Hindlimb muscle (tissue), 1 donor: Measurements from ENCODE around the gene SAMHD1. TPM values are rescaled to one million over a fixed set of nuclear protein-coding genes. Genes with fewer than 3 reads are reported as not detected.
A peak's percentile ranks its signal among the peaks of the same experiment; 100 is the strongest.

Experiments
- DNase-seq: peaks from one replicate; pipeline ENCODE4 v3.0.0-alpha.2; 2013
- polyA plus RNA-seq: library from polyadenylated mRNA; unstranded; fragments of 120-200 nt; gene quantifications from one replicate; pipeline ENCODE4 v1.2.1, GENCODE V29; 2013; ENCODE audit not compliant: insufficient read length

SAMHD1 gene
- polyA plus RNA-seq, 1 donor: 22.2 TPM

DNA sequence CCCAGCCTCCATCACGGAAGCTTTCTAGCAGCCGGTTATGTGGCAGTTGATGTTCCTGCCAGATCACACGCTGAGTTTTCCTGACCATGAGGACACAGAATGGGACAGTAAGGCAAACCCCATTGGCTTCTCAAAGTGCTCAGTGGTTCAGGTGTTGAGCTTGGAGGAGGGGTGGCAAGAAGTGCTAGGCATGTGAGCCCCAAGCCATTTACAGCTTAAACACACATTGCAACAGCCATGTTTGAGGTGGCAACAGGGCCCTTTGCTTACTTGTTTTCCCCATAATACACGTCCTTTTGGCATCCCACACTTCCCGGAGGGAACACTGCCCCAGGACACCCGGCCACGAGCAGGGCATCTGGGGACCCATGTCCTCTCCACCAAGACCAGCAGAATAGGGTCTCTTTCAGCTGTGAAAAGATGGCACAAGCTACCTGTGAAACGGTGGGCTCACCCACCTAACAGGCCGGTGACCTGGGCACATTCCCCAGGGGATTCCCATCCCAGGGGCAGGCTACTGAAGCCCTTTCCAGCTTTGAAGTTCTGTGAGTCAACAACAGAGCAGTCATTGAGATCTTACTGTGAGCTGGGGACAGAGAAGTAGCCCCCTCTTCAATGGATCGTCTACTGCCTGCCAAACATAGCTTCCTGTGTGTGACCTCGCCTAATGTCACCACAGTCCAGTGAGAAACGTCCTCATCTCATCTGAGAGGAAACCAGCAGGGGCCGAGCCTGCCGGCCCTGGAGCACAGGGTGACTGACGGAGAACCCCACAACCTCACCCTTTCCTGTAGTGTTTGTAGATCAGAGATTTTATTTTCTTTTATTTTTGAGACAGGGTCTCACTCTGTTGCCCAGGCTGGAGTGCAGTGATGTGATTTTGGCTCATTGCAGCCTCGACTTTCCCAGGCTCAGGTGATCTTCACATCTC lies 79.6 kb downstream of the SAMHD1 start:
- DNase-seq: no peak

DNA sequence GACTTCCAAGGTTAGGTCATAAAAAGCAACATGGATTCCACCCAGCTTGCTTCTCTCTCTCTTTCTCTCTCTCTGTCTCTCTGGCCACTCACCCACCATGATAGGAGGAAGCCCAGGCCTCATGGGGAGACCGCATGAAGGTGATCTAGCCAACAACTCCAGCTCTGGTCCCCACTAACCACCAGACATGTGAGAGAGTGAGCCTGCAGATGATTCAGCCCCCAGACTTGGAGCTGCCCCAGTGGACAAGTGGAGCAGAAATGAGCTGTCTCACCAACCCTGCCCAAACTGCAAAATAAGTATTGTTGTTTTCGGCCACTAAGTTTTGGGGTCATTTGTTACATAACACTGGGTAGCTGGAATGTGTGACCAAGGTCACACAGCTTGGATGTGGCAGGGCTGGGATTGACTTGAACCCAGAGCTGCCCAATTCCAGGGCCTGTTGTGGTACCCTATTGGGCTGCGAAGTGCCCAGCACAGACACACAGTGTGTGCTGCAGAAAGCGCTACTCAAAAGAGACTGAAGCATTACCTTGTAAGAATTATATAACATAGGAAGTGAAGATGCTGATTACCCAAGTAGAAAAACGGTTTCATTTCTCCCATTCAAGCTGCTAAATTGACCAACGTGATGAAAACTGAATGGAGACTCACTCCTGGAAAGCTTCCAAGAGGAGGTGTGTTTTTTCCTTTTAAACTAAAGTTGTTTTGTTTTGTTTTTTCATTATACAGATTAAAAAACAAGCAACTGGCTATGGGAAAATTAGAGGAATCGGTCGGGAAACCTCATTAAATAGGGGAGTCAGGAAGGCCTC lies 84.6 kb downstream of the SAMHD1 start:
- DNase-seq: no peak

DNA sequence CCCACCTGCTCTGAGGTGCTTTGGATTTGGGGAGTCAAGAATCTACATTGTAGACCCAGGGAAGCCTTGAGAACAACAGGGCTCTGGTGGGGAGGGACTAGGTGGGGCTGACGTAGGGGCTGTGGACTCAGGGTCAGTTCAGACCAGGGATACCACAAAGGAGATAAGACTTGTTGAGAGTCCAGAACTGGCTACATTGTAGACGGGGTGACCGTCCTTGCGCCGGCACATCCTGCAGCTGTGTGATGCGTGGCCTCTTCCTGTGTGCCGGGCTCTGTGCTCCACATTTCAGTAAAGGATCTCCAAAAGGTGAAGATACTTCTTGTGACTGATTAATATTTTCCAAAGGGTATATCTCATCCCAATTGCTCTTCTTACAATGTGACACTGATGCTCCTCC lies 85.3 kb downstream of the SAMHD1 start:
- no peak for DNase-seq

DNA sequence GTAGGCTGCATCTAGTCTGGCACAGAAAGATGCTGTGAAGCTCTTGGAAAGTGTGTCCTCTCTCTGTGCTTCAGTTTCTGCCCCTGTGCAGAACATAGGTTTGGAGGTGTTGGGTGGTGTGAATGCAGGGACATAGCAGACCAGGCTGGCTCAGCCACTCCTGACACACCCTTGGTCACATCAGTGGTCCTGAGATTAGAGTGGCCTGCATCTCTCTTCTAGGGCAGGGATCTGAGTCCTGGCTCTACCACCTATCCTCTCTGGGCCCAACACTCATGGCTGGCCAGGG lies 85.7 kb downstream of the SAMHD1 start:
- no peak for DNase-seq

DNA sequence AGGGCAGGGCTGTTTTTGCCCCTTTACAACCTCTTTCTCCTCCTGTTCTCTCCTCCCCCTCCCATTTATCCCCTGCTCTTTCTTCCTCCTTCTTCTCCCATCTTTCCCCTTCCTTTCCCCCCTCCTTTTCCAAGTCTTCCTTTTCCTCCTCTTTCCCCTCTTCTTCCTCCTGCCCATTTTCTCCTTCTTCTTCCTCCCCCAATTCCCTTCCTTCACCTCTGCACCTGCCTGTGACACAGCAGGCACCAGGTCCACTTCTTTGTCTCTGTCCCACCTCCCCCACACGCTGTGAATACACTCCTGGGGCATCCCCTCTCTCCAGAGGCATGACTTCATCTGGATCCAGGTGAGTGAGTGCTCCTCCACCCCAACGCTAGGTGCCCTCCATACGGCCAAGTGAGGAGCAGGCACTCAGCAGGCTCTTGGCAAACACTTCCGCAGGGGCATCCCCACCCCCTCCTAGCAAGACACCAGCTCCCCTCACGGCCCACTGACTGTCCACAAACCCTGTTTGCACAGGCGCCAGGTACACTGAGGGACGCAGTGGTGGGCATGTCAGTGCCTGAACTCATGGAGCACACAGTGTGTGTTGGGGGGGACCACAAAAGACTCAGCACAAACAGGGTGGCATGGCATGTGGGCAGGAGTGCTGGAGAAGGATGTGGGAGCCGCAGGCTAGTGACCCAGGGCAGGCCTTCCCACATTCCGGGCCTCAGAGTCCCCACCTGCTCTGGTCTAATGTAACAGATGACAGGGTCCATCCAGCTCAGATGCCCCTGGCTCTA lies 86.2 kb downstream of the SAMHD1 start:
- no peak for DNase-seq

DNA sequence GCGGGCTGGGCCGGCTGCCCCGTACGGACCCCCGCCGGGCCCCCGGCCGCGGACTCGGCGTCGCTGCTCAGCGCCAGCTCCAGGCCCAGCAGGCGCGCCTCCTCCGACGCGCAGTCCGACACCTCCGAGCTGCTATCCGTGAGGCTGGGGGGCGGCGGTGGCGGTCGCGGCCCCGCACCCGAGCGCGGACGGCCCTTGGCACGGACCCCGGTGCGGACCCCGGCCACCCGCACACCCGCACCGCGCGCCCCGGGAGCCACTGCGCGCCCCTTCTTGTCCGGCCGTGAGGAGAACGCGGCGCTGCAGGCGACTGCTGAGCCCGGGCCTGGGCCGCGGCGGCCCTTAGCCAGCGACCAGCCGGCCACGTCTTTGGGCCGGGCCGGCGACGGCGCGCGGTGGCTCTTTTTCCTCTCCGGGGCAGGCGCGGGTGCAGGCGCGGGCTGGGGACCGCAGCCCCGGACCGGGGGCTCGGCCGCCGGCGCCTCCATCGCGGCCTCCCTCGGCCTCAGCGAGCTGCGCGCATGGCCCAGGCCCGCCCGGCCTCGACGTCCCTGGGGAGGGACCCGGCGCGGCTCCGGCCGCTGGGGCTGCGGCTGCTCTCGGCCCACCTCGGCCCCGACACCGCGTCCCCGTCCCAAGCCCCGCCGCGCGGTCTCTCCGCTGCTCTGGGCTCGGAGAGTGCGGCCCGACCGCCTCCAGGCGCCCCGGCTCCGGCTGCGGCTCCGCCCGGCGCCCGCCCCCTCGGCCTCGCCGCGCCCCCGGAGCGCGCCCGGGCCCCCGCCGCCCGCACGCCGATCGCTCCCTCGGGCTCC lies 88.4 kb downstream of the SAMHD1 start:
- no peak for DNase-seq

DNA sequence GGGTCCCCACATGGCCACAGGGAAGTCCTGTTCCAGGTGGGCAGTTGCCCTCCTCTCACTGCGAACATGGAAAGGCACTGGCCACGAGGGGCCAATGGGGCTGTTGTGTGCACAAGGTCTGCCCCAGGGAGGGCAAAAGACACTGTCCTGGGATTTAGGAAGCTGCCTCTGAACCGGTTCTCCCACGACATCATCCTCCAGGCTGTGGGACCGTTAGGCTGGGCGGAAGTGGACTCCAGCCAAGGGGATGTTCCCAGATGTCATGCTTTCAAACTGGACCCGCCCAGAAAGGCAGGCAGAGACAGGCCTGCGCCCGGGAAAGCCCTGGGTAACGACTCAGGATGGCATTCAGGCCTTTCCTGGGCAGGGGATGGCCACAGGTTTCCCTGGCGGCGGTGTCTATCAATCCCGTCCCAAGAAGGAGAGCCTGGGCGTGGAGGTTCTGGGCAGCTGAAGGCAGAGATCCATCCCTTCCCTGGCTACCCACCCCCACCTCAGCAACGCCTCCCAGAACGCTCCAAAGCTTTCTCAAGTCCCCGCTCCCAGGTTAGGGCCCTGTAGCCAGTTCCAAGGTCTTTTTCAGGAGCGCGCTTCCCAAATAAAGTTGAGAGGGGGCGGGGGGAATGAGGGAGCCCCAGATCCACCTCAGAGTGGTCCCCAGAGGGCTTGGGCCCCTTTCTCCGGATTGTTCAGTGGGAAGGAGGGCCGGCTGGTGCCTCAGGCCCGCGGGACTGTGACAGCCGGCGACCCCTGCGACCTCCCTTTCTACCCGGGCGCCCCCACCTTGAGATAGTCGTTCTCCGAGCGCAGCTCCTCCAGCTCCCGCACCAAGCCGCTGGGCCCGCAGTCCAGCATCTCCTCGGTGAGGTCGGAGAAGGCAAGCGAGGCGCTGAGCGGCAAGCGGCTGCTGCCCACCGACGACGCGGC lies 89.4 kb downstream of the SAMHD1 start:
- peak; percentile 92 for DNase-seq

DNA sequence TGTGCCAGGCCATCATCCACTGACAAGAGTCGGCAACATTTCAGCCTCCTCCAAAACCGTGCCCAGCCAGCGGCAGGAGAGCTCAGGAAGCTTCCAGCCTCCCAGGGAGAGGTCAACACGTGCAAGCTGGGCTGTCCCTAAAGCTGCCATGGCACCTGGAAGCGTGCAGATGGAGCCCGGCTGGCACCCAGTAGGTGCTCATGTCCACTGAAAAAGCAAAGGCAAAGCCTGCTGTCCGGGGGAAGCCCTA lies 90.0 kb downstream of the SAMHD1 start:
- DNase-seq: no peak

DNA sequence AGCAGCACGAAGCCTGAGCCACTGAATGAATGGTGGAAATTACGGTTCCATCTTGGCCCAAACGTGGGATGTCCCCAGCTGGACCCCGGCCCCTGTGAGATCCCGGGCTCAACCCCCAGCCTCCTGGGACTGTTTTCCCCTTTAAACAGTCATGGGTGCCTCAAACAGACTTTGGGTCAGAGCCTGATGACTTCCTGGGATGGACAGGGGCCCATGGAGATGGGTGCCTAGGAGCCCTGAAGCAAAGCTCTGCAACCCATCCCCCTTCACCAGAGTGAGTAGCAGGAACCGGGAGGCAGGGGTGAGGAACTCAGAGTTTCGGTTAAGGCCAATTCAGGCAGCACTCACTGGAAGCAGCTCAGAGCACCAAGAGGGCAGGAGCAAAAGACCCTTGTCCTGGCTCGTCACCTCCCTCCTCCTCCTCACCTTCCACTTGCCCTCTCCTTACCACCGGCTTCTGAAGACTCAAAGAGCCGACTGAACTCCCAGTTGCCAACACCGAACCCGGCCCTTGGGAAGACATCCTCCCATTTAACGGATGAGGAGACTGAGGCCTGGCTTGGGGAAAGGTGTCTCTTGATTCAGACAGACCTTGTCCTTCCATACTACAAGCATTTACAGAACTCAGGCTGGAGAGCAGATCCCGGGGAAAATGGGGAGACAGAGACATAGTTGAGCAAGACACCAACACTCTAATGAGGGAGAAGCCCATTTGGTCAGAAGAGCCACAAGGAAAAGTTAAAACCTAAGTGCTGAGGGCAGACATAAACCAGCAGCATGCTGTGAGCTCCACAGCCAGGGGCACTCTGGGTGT lies 90.5 kb downstream of the SAMHD1 start:
- DNase-seq: no peak

DNA sequence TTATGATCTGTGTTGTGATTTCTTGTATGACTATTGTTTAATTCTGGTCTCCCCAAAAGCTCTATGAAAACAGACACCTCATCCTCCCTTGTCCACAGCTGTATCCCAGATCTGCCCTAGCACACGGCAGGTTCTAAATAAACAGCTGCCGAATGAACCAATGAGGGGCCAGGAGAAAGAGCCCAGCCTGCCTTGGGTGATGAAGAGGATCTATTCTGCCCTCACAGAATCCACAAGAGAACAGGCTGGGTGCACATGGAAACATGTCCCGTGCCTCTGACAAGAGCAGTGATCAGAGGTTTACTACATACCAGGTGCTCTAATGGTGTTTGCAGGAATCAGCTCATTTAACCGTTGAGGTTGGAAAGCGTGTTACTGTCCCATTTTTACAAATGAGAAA lies 91.2 kb downstream of the SAMHD1 start:
- no peak for DNase-seq

DNA sequence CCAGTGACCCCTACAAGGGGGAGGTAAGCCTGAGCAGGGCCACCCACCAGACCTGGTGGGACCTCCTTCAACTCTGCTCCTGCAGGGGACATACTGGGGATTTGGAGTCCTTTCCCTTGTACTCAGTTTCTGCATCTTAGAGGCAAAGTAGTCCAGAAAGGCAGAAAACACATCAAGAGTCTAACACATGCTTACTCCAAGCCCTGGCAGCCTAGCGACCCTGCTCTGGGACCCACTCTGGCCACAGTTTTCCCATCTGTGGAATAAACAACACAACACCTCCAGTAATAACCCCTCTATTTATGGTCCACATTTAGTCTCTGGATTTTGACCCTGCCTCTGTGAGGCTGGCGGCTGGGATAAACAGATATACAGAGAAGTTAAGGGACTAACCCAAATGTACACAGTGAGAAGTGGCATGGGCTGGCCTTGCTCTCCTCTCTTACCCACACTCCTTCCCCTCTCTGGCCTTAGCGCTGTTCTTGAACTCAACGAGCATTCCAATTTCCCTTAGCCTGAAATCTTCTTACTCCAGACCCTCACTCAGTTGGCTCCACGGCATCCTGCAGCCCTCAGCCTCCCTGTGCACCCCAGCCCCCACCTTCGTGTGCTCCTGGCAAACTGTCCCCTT lies 91.7 kb downstream of the SAMHD1 start:
- DNase-seq: no peak

DNA sequence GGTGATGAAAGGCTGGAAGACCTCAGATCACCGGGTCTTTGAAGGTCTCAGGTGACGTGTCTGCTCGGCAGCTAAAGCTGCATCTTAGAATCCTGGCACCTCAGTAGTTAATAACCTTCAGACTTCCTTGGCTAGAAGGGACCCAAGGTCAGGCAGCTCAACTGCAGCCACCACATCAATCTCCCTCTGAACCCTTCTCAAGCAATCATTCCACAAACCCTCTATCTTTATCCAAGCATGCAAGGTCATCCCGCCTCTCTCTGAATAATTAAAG lies 92.3 kb downstream of the SAMHD1 start:
- DNase-seq: no peak

DNA sequence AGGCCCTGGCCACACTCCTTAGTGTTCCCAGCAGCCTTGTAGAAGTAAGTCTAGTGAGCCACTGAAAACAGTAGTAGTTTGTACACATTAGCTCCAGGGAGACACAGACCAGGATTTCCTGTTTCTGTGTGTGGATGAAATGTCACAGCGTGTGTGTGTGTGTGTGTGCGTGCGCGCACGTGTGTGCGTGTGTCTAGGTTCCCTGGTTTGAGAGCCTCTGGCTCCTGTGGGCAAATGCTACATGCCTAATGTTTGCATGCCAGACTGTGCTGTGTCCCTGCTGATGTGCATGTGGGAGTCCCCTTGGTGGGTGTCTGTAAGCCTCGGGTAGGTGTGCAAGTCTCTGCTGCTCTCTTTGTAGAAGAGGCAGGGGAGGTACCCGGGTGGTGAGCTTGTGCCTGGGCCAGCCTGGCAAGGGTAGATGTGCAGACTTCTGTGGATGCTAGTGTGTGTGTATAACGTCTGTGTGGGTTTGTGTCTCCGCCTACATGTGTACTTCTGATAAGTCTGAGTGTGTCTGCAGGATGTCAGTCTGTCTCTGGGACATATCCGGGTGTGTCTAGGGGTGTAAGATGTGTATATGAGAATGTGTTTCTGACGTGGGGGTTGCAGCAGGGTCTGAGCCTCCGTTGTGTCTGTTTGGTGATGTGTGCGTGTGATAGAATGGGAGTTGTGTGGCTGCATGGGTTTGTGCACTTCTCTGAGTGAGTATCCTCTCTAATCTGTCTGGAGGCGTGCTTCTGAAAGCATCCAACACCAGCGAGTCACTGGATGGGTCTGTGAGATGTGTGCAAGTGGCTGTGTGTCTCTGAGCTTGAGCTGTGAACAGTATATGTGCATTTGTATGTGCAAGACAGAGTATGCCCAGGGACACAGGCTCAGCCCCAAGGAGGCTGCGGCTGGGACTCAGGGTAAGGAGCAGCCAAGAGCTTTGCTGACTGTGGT lies 94.5 kb downstream of the SAMHD1 start:
- DNase-seq: no peak

DNA sequence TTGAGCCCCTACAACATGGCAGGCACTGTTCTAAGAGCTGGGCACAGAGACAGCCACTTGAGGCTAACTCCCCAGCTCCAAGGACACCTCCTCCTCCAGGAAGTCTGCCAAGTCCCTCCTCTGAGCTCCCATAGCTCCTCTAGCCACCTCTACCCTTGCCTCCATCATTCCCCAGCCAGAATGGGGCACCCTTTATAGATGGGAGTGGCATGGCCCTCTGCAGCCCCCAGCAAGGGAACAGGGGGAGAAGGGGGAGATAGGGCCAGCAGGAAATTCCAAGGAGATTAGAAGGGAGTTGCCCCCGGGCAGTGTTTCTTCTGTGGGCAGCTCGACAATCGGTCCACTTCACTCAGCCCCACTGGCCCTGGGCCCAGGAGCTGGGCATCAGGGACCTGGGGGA lies 95.3 kb downstream of the SAMHD1 start:
- no peak for DNase-seq

DNA sequence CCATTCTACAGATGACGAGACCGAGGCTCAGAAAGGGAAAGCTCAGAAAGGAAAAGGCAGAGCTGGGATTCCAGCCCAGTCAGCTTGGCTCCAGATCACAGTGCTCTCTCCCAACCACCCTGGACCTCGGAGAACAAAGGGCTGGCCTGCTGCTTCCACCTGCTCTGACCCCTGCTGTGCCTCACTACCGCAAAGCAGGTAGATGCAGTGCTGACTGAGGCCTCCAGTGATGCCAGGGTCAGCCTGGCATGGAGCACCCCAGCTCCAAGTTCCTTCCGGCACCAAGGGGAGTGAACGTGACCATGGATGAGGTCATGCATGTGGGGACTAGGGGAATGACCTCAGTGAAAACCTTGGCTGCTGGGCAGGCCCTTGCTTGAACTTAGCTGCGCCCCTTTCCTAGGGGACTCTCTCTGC lies 96.3 kb downstream of the SAMHD1 start:
- no peak for DNase-seq

DNA sequence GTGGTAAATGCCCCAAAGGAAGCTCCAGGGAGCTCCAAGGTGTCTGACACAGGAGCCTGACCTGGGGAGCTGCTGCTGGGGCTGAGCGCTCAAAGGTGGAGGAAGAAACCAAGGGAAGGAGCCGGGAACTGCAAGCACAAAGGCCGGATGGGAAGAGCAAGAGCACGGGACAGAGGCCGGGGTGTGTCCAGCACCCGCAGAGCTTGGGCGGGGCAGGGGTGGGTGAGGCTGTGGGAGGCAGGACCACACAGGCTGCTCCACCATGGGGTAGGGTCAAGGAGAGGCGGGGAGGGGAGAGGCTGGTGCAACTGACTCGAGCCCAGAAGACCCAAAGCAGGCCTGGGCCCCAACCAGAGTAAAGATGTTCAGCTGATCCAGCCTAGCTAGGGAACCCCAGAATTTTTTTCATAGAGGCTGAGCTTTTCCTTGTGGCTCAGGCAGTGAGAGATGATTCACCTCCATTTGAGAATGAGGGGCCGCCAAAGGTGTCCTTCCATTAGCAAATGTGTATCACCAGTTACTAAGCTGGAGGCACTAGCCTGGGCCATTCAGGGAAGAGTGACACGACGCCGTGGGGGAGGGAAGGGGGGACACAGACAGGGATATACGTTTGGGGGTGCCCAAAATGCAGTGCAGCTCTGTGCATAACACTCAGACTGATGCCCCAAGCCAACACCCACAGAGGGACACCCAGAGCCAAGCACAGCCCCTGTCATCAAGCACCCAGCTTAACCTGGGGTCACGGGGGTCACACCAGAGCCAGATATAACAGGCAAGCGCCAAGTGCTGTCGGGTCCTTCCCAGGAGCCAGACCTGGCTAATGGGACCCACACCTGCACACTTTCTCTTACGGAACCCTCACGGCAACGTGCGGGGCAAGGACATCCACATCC lies 96.9 kb downstream of the SAMHD1 start:
- DNase-seq: no peak

DNA sequence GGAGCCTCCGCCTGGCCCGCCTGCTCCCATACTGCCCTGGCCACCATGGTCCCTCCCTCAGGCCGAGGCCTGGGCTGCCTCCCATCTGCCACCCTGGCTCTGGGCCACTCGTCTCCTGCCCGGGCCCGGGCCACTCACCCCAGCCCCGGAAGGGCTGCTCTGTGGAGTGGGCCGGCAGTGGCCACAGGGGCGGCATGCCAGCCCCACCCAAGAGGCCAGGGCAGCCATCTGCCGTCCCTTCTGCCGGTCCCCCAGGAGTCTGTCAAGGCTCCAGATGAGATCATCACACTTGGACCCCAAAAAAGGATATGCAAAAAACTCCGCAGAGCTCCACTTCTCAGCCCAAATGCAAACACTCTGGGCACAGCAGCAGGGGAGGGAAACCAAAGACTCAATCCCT lies 99.3 kb downstream of the SAMHD1 start:
- DNase-seq: no peak

DNA sequence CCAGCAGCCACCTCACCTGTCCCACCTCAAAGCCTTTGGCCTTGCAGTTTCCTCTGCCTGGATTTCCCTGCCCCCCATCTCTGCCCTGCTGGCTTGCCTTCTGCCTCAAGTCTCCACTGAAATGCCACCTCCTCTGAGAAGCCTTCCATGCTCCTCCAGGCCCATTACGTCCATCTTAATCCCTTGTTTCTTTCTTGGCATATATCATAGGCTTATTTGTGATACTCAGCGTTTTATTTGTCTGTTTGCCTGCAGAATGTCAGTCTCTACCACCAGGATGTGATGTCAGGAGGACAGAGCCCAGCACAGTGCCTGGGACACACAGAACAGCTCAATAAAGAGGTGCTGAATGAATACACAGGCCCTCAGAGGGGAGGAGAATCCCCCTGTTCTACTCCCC lies 100.0 kb downstream of the SAMHD1 start:
- DNase-seq: no peak
